GM19239 (cell line): ENCODE results near the gene LPIN1.

Source experiments
- DNase-seq: peaks from one replicate; pipeline ENCODE4 v3.0.0; 2011; ENCODE audit warnings: low spot score; ENCODE audit not compliant: insufficient read length
- FAIRE-seq: peaks from 2 replicates; lab custom pipeline; 2011; peaks lifted over from hg19 to GRCh38; lab: Jason Lieb, UNC

LPIN1 gene

GRCh38 chr2:11876436-11876835 lies 130.0 kb downstream of the LPIN1 start:
- FAIRE-seq (no peak), DNase-seq (no peak)

- DNase-seq (no peak), FAIRE-seq (no peak)
These were observed 130.5 kb downstream of the LPIN1 start for GRCh38 chr2:11876889-11877288.
